ENCODE measurements around the gene RRAD. TPM values are rescaled to one million over a fixed set of nuclear protein-coding genes. Genes with fewer than 3 reads are reported as not detected.

The RRAD gene
- total RNA-seq, 1 donor from 2014 or later: 11.1 TPM

DNA sequence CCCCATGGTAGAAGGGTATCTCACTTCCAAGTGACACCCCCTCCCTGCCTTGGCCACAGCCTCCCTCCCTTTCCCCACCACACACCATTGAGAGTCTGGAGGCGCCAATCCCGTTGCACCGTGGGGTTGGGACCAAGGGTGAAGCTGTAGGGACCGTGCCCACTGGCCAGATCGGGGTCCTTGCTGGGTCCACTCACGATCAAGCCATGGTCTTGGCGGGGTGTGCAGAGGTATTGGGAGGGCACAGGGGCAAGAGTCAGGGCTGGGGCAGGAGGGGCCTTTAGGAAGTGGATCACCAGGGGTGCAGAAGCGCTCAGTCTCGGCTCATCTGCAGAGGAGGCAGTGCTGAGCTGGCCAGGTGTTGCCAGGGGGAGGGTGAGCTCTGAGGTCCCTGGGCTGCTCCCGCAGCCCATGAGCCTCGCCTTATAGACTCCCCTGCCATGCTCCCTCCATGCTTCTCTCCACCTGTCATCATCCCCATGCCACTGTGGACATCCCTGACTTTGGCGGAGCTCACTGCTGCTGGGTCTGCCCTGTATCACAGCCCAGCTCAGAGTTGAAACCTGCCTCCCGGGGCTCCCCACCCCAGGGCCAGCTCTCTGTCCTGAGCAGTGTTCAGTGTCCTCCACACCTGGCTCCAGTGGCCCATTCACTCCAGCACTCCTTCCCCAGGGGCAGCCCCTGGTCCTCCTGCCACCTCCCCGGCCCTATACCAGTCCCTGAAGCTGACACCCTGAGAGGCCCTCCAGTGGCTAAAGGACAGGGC lies 15.0 kb downstream of the RRAD start:
- ATAC-seq (no peak), DNase-seq (no peak)
- intact Hi-C loops (cut with DNase I): no loop called here
- H3K36me3 ChIP-seq: no peaks in the 10 kb centered on the region
- no peaks in the 10 kb centered on the region for H3K27me3 ChIP-seq
- no peaks in the 10 kb centered on the region for H3K9me3 ChIP-seq
- H3K27ac ChIP-seq: no peak overlapping the region
- TF ChIP-seq, protein P1, sequence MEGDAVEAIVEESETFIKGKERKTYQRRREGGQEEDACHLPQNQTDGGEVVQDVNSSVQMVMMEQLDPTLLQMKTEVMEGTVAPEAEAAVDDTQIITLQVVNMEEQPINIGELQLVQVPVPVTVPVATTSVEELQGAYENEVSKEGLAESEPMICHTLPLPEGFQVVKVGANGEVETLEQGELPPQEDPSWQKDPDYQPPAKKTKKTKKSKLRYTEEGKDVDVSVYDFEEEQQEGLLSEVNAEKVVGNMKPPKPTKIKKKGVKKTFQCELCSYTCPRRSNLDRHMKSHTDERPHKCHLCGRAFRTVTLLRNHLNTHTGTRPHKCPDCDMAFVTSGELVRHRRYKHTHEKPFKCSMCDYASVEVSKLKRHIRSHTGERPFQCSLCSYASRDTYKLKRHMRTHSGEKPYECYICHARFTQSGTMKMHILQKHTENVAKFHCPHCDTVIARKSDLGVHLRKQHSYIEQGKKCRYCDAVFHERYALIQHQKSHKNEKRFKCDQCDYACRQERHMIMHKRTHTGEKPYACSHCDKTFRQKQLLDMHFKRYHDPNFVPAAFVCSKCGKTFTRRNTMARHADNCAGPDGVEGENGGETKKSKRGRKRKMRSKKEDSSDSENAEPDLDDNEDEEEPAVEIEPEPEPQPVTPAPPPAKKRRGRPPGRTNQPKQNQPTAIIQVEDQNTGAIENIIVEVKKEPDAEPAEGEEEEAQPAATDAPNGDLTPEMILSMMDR (IDR thresholded peaks at IDR 0.05): no peak
- H3K4me1 ChIP-seq: peaks cover 2% of the 10 kb centered on the region
- H3K4me3 ChIP-seq: no peak overlapping the region

- no peak for ATAC-seq
- Histone ChIP-seq H3K4me1 (peaks cover 10% of the 10 kb centered on the region), H3K27ac (no peak overlapping the region), H3K9me3 (no peaks in the 10 kb centered on the region), H3K36me3 (no peaks in the 10 kb centered on the region), H3K27me3 (no peaks in the 10 kb centered on the region), H3K4me3 (no peak overlapping the region)
- TF ChIP-seq, protein P1 (IDR thresholded peaks at IDR 0.05): no peak
- no peak for DNase-seq
- intact Hi-C loops (cut with DNase I): no loop called here
Measured at GRCh38 chr16:66908762-66909559, 16.4 kb downstream of the RRAD start.

- Histone ChIP-seq H3K36me3 (no peaks in the 10 kb centered on the region), H3K4me3 (no peak overlapping the region), H3K27me3 (no peaks in the 10 kb centered on the region), H3K9me3 (no peaks in the 10 kb centered on the region), H3K27ac (no peak overlapping the region), H3K4me1 (peaks cover 13% of the 10 kb centered on the region)
- intact Hi-C loops (cut with DNase I): no loop called here
- TF ChIP-seq, protein P1 (IDR thresholded peaks at IDR 0.05): no peak
- DNase-seq (no peak), ATAC-seq (no peak)
Measured at GRCh38 chr16:66908116-66908515, 17.2 kb downstream of the RRAD start.

- intact Hi-C loops (cut with DNase I): no loop called here
- ATAC-seq (no peak), DNase-seq (no peak)
- no peaks in the 10 kb centered on the region for H3K36me3 ChIP-seq
- no peak overlapping the region for H3K4me3 ChIP-seq
- H3K9me3 ChIP-seq: no peaks in the 10 kb centered on the region
- TF ChIP-seq, protein P1 (IDR thresholded peaks at IDR 0.05): no peak
- no peak overlapping the region for H3K27ac ChIP-seq
- H3K4me1 ChIP-seq: peaks cover 13% of the 10 kb centered on the region
- no peaks in the 10 kb centered on the region for H3K27me3 ChIP-seq
Measured at GRCh38 chr16:66906916-66907836, 18.2 kb downstream of the RRAD start.
